Activated T-helper 1 cell treated with Interleukin-2 at 50 U/mL for 16 hours (primary cell): ENCODE results near the gene DUSP12.
A peak's percentile ranks its signal among the peaks of the same experiment; 100 is the strongest.
"Not testable (repeated sequence)": the region's sequence is repeated elsewhere in the genome, so short reads cannot be mapped to it uniquely, and the experiment has no call there.

Source experiments
- DNase-seq: peaks from one replicate; pipeline ENCODE4 v3.0.0-alpha.2; 2020; ENCODE audit warnings: low read depth

The DUSP12 gene

GRCh38 chr1:161727256-161727924 lies 22.2 kb upstream of the DUSP12 start:
- peak; percentile 5 for DNase-seq

DNA sequence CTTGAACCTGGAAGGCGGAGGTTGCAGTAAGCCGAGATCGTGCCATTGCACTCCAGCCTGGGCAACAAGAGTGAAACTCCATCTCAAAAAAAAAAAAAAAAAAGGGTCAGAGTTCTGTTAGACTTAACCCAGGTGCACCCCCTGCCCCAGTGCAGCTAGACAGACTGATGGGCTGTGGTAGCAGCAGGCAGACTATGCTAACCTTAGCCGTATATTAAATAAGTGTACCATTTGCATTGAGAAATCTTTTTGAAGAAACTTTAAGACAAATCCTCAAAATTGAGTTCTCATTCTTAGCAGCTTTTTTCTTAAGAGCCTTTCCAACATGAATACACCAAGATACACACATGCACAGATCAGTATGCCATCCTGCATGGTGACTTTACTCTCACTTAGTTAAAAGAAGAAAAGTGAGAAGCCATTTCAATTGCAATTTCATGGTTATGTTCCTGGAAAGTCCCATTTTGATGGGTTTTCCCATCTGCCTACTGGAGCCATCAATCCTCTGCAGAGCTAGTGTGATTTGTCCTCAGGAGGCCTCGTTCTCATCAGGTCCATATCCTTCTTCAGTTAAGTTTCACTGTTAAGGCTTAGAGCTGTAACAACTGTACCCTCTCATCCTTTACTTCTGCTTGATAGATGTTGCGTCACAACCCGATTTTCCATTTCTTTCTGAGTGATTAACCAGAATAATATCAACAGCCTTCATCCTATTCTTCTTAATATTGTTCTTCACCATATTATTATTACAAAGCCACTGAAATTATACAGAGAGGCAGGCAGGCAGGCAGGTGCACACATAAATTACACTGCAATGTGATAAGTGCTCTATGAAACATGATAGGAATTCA lies 21.0 kb upstream of the DUSP12 start:
- no peak for DNase-seq

- DNase-seq = no peak
These were observed 19.5 kb upstream of the DUSP12 start for GRCh38 chr1:161730050-161730564.

GRCh38 chr1:161731241-161731640 lies 18.3 kb upstream of the DUSP12 start:
- no peak for DNase-seq

GRCh38 chr1:161731981-161732718 lies 17.4 kb upstream of the DUSP12 start:
- no peak for DNase-seq

DNA sequence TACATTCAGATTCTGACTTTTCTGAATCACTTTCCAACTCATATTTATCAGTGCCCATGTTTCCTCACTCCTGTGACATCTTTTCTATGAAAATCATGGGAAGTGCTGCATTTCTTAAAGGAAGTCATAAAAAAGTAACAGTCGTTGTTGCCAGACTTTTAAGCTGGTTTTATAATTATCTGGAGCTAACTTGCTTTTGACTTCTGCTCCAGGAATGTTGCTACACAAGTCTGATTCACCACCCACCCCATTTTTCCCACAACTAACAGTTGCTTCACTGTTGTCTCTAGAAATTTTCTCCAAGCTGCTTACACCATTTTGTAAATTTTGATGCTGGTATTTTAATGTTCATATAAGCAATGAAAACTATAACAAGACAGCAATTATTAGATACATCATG lies 16.1 kb upstream of the DUSP12 start:
- DNase-seq = no peak

DNA sequence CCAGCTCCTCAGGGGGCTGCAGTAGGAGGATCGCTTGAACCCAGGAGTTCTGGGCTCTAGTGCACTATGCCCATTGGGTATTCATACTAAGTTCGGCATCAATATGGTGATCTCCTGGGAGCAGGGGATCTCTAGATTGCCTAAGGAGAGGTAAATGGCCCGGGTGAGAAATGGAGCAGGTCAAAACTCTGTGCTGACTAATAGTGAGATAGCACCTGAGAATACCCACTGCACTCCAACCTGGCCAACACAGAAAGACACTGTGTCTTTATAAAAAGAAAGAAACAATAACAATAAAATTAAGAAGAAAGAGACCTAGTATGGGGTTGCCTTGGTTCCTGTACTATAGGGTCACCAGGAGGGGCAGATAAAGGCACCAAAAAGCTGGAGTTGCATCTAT lies 13.7 kb upstream of the DUSP12 start:
- no peak for DNase-seq

DNA sequence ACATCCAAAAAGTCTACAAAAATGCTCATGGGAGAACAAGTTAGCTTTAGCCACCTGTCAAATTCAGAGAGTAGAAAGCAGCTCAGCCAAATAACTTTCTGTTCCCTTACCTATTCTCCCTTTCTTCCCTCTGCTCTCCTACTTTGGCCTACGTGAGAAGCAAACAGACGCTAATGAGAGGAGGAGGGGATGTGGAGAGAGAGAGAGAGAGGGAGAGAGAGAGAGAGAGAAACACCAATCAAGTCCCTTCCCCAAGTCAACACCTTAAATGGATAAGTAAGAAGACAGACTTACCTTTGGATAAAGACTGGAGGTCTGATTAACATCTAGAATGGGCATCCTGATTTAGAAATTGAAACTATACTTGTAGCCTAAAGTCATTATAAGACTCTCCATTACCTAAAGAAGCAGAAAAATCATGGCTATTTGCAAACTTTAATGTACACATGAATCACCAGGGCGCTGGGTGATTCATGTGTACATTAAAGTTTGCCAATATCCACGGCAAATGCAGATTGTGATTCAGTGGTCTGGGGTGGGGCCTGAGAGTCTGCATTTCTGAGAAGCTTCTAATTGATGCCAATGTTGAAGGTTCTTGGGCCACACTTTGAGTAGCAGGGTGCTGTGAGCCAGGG lies 13.1 kb upstream of the DUSP12 start:
- DNase-seq = no peak

GRCh38 chr1:161737625-161738024 lies 12.0 kb upstream of the DUSP12 start:
- DNase-seq = no peak

- peak; percentile 26 for DNase-seq
These were observed 10.8 kb upstream of the DUSP12 start for GRCh38 chr1:161738627-161739287.

- no peak for DNase-seq
These were observed 9.6 kb upstream of the DUSP12 start for GRCh38 chr1:161739865-161740566.

DNA sequence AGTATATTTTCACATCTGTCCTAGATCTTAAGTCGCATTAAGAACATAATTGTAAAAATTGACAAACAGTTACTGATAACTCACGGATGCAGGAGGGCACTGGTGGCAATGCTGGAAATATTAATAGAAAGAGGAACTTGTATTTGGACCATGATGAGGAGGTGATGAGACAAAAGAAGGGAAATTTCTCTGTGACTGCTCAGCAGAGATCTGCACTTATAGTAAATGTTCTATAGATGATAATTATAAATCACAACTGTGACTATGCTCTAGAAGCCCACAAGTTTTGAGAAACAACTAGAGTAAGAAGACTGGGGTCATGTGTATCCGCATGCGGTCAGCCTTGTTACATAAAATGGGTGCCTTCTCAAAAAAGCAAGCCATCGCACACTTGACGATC lies 8.7 kb upstream of the DUSP12 start:
- no peak for DNase-seq

- no peak for DNase-seq
These were observed 6.4 kb upstream of the DUSP12 start for GRCh38 chr1:161743231-161743630.

- no peak for DNase-seq
These were observed 1.8 kb upstream of the DUSP12 start for GRCh38 chr1:161747801-161748200.

- no peak for DNase-seq
These were observed 14.0 kb downstream of the DUSP12 start for GRCh38 chr1:161763522-161764098.

DNA sequence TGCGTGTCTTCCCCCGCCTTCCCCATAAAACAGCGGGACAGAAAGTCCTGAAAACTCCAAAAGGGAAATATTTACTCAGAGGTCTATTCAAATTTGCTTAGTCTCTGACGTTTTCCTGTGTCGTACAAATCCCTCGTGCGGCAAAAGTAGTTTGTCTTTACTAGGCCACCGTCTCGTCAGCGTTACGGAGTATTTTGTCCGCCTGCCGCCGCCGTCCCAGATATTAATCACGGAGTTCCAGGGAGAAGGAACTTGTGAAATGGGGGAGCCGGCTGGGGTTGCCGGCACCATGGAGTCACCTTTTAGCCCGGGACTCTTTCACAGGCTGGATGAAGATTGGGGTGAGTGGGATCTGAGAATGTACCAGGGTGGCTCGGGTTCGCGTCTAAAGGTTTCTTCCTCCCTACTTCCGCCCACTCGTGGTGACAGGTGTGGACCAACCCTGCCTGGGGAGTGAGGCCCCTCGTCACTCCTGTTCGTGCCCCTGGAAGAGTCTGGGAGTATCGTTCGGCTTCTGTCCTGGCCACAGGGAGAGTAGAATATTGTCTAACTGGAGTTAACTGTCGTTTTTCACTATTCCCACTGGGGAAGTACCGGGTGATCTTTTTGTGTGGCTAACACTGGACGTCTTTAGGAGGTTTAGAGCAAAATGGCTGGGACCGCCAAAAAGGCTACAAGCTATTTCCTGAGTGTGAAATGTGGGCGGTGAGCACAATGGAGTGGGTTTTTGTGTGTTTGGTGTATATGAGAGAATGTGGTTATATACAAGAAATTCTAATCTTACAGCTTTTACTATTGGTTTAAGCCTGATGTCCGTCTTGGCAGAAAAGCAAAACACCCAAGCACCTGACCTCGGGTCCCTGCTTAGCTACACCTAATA lies 16.8 kb downstream of the DUSP12 start, which contains the start of gene ATF6:
ATF6 (plus strand) TSS at position 219 of the 880 bp plus-strand sequence; CDS start at position 260, 41 bp downstream.
- DNase-seq = peak; percentile 62

DNA sequence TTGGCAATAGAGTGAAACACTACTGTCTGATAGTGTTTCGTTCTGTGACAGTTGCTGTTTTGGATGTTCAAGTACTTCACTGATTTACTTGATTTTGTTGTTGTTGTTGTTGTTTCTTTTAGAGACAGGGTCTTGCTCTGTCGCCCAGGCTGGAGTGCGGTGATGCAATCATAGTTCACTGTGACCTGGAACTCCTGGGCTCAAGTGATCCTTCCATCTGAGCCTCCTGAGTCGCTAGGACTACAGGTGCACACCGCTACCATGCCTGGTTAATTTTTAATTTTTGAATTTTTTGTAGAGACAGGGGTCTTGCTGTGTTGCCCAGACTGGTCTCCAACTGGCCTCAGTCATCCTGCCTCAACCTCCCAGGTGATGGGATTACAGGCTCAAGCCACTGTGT lies 18.9 kb downstream of the DUSP12 start:
- no peak for DNase-seq

DNA sequence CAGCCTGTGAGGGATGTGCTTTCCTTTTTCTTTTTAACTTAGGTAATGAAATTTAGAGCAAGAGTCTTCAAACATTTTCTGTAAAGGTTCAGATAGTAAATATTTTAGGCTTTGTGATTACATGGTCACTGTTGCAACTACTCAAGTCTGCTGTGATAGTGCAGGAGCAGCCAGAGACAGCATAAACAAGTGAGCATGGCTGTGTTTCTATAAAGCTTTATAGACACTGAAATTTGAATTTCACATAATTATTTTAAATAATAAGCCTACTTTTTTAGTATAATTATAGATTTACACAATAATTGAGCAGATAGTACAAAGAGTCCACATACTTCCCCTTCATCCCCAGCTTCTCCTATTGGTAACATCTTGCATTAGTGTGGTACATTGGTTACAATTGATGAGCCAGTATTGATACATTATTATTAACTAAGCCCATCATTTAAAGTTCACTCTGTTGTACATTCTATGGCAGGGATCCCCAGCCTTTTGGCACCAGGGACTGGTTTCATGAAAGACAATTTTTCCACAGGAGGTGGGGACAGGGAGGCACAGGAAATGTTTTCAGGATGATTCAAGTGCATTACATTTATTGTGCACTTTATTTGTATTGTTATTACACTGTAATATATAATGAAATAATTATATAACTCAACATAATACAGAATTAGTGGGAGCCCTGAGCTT lies 19.5 kb downstream of the DUSP12 start:
- no peak for DNase-seq

GRCh38 chr1:161769673-161770045 lies 20.1 kb downstream of the DUSP12 start:
- DNase-seq = not testable (repeated sequence)
